Measurements from ENCODE around the gene TMC1. TPM values are rescaled to one million over a fixed set of nuclear protein-coding genes. Genes with fewer than 3 reads are reported as not detected.
"Not testable (repeated sequence)": the region's sequence is repeated elsewhere in the genome, so short reads cannot be mapped to it uniquely, and the experiment has no call there.

Gene TMC1
- polyA plus RNA-seq, 4 donors, result 0.12 to 0.25 TPM; not detected in 2

DNA sequence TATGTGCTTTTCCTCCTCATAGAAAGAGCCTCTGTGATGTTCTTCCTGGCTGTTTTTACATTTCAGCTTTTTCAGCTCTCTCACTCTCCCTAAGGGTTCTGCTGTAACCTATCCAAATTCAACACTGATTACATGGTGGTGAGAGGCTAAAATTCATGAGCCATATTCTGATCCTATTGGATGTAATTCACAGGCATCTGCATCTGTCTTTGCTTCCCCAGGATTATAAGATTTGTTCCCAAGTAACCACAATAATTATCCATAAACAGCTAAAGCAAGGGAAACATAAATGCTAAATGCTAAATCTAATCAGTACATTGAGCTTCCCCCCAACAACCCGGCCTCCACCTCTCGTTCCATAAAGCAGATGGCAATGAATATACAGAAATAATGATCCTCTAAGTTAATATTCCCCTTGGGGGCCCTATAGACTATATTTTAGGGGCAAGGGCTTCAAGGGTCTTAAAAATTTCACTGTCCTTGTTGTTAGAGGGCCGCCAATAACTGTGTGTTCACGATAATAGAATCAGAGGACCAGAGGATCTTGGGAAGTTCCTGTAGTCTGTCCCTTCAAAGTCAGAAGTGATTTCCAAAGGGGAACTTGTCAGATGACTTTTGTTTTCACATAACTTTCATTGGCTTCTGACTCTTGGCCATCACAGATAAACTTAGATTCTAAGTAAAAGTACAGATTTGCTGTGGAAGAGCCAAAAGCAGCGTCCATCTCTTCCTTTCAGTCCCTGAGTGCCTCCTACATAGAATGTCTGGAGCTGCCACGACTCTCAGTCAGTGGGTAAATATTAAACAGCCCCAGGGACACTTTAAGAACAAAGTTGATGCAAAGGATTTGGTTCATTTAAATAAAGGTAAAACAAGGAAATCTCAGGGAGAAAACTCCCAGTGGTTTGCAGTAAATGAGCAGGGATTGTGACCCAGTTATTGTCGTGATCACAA is 305.9 kb downstream of the TMC1 start:
- Histone ChIP-seq H3K4me1 (ENCODE audit: control insufficient read depth in 3 of 3, insufficient read depth in 2 of 3, low read depth in 1 of 3, low read length in 2 of 3) (peaks cover 7 to 36% (median 8%) of the 10 kb centered on the region in 3 donors), H3K4me3 (ENCODE audit: low read depth in 1 of 3, low read length in 3 of 3) (no peak overlapping the region), H3K27ac (ENCODE audit: low read depth in 1 of 3, low read length in 2 of 3) (peak overlapping the region in 2 of 3 donors; percentile 32 to 82), H3K9me3 (ENCODE audit: control insufficient read depth in 2 of 2, insufficient read depth in 1 of 2, low read depth in 1 of 2, low read length in 1 of 2) (no peaks in the 10 kb centered on the region), H3K36me3 (ENCODE audit: control insufficient read depth in 3 of 3, insufficient read depth in 2 of 3, low read depth in 1 of 3, low read length in 3 of 3) (no peaks in the 10 kb centered on the region), H3K27me3 (ENCODE audit: control insufficient read depth in 3 of 3, insufficient read depth in 3 of 3, low read length in 3 of 3) (no peaks in the 10 kb centered on the region)
- DNase-seq, result peak; percentile 33 to 48
- no peak for FAIRE-seq
- WGBS, 3 donors, result 43 to 55% (median 53%) methylated on average over 7 of the region's 7 CpGs

DNA sequence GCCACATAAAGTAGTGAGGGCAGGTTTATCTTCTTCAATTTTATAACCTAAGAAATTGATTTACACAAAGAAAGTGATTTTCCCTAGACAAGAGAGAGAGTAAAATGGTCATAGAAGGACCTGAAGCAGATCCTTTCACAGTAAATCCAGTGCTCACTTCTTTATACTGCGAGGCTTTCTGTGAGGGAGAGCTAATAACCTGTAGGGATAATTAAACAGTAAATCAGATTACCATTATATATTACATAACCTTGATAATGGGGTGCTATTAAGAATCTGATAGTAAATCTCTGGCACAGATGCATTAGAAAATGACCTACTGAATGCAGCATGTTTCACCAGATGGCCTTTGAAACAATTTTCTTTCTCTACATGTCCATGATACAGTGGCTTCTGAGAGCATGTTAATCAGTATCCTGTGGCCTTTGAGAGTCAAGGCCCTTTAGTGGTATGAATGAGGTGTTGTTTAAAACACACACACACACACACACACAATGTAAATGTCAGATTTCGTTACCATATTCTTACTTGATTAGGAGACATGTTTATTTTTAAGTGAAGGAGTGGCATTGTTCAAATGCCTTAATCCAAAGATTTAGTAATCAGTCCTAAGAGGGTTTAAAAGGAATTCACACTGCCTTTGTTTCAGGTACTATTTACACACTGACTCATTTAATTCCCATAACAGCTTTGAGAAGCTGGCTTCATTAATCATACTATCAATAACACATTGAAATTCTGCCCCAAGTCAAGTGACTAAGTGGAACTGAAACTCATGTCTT is 306.7 kb downstream of the TMC1 start:
- Histone ChIP-seq H3K4me3 (ENCODE audit: low read depth in 1 of 3, low read length in 3 of 3) (no peak overlapping the region), H3K9me3 (ENCODE audit: control insufficient read depth in 2 of 2, insufficient read depth in 1 of 2, low read depth in 1 of 2, low read length in 1 of 2) (no peaks in the 10 kb centered on the region), H3K36me3 (ENCODE audit: control insufficient read depth in 3 of 3, insufficient read depth in 2 of 3, low read depth in 1 of 3, low read length in 3 of 3) (no peaks in the 10 kb centered on the region), H3K27ac (ENCODE audit: low read depth in 1 of 3, low read length in 2 of 3) (peak overlapping the region in 2 of 3 donors; percentile 54 to 82), H3K4me1 (ENCODE audit: control insufficient read depth in 3 of 3, insufficient read depth in 2 of 3, low read depth in 1 of 3, low read length in 2 of 3) (peaks cover 7 to 30% (median 8%) of the 10 kb centered on the region in 3 donors), H3K27me3 (ENCODE audit: control insufficient read depth in 3 of 3, insufficient read depth in 3 of 3, low read length in 3 of 3) (no peaks in the 10 kb centered on the region)
- DNase-seq (peak; percentile 59 to 86), FAIRE-seq (peak; percentile 90)
- 7 to 46% (median 24%) methylated on average over 2 of the region's 2 CpGs for WGBS, 3 donors

DNA sequence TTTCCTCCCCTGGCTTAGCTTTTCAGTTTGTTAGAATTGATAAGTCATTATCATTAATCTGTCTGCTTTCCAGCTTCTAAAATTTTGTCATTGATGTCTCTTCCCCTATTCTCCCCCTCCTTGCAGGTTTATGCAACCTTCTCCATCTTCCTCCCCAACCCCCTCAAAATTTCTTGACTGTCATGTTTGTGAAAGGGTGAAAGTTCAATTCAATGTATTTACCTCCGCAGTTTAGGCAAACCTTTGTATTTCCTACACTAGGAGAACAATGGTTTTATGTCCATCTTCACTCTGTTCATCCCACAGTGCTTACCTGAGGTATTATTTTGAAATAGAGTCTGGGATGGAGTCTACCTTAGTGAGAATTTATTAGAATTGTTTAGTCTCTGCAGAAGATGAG is 313.6 kb downstream of the TMC1 start:
- no peaks in the 10 kb centered on the region for H3K9me3 ChIP-seq (ENCODE audit: control insufficient read depth in 2 of 2, insufficient read depth in 1 of 2, low read depth in 1 of 2, low read length in 1 of 2)
- DNase-seq, result no peak
- no peak overlapping the region for H3K27ac ChIP-seq (ENCODE audit: low read depth in 1 of 3, low read length in 2 of 3)
- H3K4me1 ChIP-seq (ENCODE audit: control insufficient read depth in 3 of 3, insufficient read depth in 2 of 3, low read depth in 1 of 3, low read length in 2 of 3), result no peaks in the 10 kb centered on the region
- no peaks in the 10 kb centered on the region for H3K27me3 ChIP-seq (ENCODE audit: control insufficient read depth in 3 of 3, insufficient read depth in 3 of 3, low read length in 3 of 3)
- FAIRE-seq, result no peak
- H3K36me3 ChIP-seq (ENCODE audit: control insufficient read depth in 3 of 3, insufficient read depth in 2 of 3, low read depth in 1 of 3, low read length in 3 of 3), result no peaks in the 10 kb centered on the region
- 22 to 64% (median 47%) methylated on average over 1 of the region's 1 CpG for WGBS, 3 donors
- H3K4me3 ChIP-seq (ENCODE audit: low read depth in 1 of 3, low read length in 3 of 3), result no peak overlapping the region

DNA sequence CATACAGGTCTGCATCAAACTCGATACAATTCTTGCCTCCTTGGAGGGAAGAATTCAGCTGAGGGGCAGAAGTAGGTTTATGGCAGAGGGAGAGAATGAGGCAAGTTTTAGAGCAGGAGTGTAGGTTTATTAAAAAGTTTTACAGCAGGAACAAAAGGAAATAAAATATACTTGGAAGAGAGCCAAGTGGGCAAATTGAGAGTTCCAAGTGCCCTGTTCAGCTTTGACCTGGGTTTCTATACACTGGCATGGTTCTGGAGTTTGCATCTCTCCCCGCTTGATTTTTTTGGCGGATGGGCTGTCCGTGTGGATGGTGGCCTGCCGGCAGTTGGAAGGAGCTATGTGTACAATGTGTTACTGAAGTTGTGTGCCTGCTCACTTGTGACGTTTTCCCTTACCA is 315.4 kb downstream of the TMC1 start:
- Histone ChIP-seq H3K4me3 (ENCODE audit: low read depth in 1 of 3, low read length in 3 of 3) (no peak overlapping the region), H3K9me3 (ENCODE audit: control insufficient read depth in 2 of 2, insufficient read depth in 1 of 2, low read depth in 1 of 2, low read length in 1 of 2) (no peaks in the 10 kb centered on the region), H3K27me3 (ENCODE audit: control insufficient read depth in 3 of 3, insufficient read depth in 3 of 3, low read length in 3 of 3) (no peaks in the 10 kb centered on the region), H3K4me1 (ENCODE audit: control insufficient read depth in 3 of 3, insufficient read depth in 2 of 3, low read depth in 1 of 3, low read length in 2 of 3) (no peaks in the 10 kb centered on the region), H3K36me3 (ENCODE audit: control insufficient read depth in 3 of 3, insufficient read depth in 2 of 3, low read depth in 1 of 3, low read length in 3 of 3) (no peaks in the 10 kb centered on the region), H3K27ac (ENCODE audit: low read depth in 1 of 3, low read length in 2 of 3) (no peak overlapping the region)
- DNase-seq (peak in 1 of 2 donors; percentile 18), FAIRE-seq (no peak)
- 53 to 75% (median 66%) methylated on average over 6 of the region's 6 CpGs for WGBS, 3 donors

DNA sequence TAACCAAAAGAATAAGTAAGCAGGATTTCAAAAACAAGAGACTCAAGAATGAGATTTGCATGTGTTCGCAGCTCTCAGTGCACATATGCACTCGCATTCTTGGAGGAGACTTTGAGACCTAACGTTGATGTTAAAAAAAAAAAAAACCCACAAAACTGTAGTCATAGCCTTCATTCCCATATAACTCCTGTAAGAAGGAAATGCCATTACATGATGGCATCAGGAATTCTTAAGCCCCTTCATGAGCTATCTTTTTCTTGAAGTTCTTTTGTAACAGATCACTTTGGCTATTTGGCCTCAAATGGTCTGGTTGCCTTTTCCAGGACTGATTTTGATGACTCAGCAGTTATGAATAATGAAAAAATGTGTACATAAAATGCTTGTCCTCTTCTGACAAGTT is 317.7 kb downstream of the TMC1 start:
- Histone ChIP-seq H3K9me3 (ENCODE audit: control insufficient read depth in 2 of 2, insufficient read depth in 1 of 2, low read depth in 1 of 2, low read length in 1 of 2) (peaks cover 0 to 4% of the 10 kb centered on the region in 2 donors), H3K4me3 (ENCODE audit: low read depth in 1 of 3, low read length in 3 of 3) (no peak overlapping the region), H3K27ac (ENCODE audit: low read depth in 1 of 3, low read length in 2 of 3) (no peak overlapping the region), H3K27me3 (ENCODE audit: control insufficient read depth in 3 of 3, insufficient read depth in 3 of 3, low read length in 3 of 3) (no peaks in the 10 kb centered on the region), H3K36me3 (ENCODE audit: control insufficient read depth in 3 of 3, insufficient read depth in 2 of 3, low read depth in 1 of 3, low read length in 3 of 3) (no peaks in the 10 kb centered on the region), H3K4me1 (ENCODE audit: control insufficient read depth in 3 of 3, insufficient read depth in 2 of 3, low read depth in 1 of 3, low read length in 2 of 3) (no peaks in the 10 kb centered on the region)
- DNase-seq, result no peak
- WGBS, 3 donors, result 76 to 87% (median 83%) methylated on average over 3 of the region's 3 CpGs
- FAIRE-seq, result no peak

DNA sequence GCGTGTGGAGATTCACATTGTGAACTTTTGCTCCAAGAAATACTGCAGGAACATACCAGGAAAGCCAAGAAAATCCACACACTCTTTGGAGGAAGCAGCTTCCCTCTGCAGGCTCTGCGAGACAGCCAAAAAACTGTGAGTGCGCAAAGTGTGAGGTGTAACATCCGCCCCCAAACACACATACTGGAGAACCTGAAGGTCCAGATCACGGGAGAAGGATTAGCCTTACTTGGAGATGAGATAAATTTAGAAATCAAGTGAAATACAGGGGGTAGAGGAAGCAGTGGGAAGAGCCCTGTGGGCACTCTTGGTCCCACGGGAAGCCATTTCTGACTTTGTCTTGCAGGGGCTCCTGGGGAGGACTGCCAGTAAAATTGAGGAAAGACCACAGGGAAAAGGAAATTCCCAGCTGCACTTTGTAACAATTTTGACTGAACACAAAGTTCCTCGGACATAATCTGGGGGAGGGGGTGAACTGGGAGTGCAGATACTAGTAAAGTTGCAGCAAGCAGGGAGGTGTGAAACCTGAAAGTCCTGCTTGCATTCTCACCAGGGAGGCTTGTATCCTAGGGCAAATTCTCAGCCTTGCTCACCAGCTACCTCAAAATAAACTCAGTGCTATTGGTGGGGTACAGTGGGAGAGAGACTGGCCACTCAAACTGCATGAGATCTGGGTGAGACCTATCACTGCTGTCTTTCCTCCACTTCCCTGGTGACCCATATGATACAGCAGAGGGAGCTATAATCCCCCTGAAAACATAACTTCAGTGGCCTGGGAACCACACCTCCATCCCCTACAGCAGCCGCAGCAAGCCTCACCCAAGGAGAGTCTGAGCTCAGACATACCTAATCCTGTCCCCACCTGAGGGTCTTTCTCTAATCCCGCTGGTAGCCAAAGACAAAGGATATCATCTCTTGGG is 322.4 kb downstream of the TMC1 start:
- H3K9me3 ChIP-seq (ENCODE audit: control insufficient read depth in 2 of 2, insufficient read depth in 1 of 2, low read depth in 1 of 2, low read length in 1 of 2), result peaks cover 0 to 12% of the 10 kb centered on the region in 2 donors
- no peak for FAIRE-seq
- no peaks in the 10 kb centered on the region for H3K4me1 ChIP-seq (ENCODE audit: control insufficient read depth in 3 of 3, insufficient read depth in 2 of 3, low read depth in 1 of 3, low read length in 2 of 3)
- H3K27ac ChIP-seq (ENCODE audit: low read depth in 1 of 3, low read length in 2 of 3), result no peak overlapping the region
- H3K4me3 ChIP-seq (ENCODE audit: low read depth in 1 of 3, low read length in 3 of 3), result no peak overlapping the region
- H3K27me3 ChIP-seq (ENCODE audit: control insufficient read depth in 3 of 3, insufficient read depth in 3 of 3, low read length in 3 of 3), result no peaks in the 10 kb centered on the region
- 70 to 79% (median 77%) methylated on average over 9 of the region's 9 CpGs for WGBS, 3 donors
- no peak for DNase-seq
- H3K36me3 ChIP-seq (ENCODE audit: control insufficient read depth in 3 of 3, insufficient read depth in 2 of 3, low read depth in 1 of 3, low read length in 3 of 3), result no peaks in the 10 kb centered on the region

DNA sequence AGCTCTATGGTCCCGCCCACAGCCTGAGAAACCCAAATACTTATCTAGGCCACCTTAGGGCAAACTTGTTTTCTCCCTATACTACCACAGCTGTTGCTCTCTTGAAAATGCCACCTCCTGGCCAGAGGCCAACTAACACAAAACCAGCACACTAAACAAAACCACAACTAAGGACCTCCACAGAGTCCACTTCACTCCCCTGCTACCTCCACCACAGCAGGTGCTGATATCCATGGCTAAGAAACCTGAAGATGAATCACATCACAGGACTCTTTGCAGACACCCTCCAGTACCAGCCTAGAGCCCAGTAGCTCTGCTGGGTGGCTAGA is 323.0 kb downstream of the TMC1 start:
- WGBS, 3 donors, result 88 to 97% (median 92%) methylated on average over 1 of the region's 1 CpG
- FAIRE-seq, result no peak
- Histone ChIP-seq H3K9me3 (ENCODE audit: control insufficient read depth in 2 of 2, insufficient read depth in 1 of 2, low read depth in 1 of 2, low read length in 1 of 2) (peaks cover 0 to 12% of the 10 kb centered on the region in 2 donors), H3K36me3 (ENCODE audit: control insufficient read depth in 3 of 3, insufficient read depth in 2 of 3, low read depth in 1 of 3, low read length in 3 of 3) (no peaks in the 10 kb centered on the region), H3K27me3 (ENCODE audit: control insufficient read depth in 3 of 3, insufficient read depth in 3 of 3, low read length in 3 of 3) (no peaks in the 10 kb centered on the region), H3K4me1 (ENCODE audit: control insufficient read depth in 3 of 3, insufficient read depth in 2 of 3, low read depth in 1 of 3, low read length in 2 of 3) (no peaks in the 10 kb centered on the region), H3K4me3 (ENCODE audit: low read depth in 1 of 3, low read length in 3 of 3) (no peak overlapping the region), H3K27ac (ENCODE audit: low read depth in 1 of 3, low read length in 2 of 3) (no peak overlapping the region)
- DNase-seq, result no peak

DNA sequence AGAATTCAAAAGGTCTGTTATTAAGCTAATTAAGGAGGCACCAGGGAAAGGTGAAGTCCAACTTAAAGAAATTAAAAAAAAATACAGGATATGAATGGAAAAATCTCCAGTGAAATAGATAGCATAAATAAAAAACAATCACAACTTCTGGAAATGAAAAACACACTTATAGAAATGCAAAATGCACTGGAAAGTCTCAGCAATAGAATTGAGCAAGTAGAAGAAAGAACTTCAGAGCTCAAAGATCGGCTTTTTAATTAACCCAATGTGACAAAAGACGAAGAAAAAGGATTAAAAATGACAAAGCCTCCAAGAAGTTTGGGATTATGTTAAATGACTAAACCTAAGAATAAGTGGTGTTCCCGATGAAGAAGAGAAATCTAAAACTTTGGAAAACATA is 323.6 kb downstream of the TMC1 start:
- DNase-seq; H3K36me3 ChIP-seq (ENCODE audit: control insufficient read depth in 3 of 3, insufficient read depth in 2 of 3, low read depth in 1 of 3, low read length in 3 of 3); H3K27me3 ChIP-seq (ENCODE audit: control insufficient read depth in 3 of 3, insufficient read depth in 3 of 3, low read length in 3 of 3); FAIRE-seq; H3K4me3 ChIP-seq (ENCODE audit: low read depth in 1 of 3, low read length in 3 of 3); H3K27ac ChIP-seq (ENCODE audit: low read depth in 1 of 3, low read length in 2 of 3); H3K4me1 ChIP-seq (ENCODE audit: control insufficient read depth in 3 of 3, insufficient read depth in 2 of 3, low read depth in 1 of 3, low read length in 2 of 3): not testable (repeated sequence)
- 93 to 98% (median 94%) methylated on average over 3 of the region's 3 CpGs for WGBS, 3 donors
- H3K9me3 ChIP-seq (ENCODE audit: control insufficient read depth in 2 of 2, insufficient read depth in 1 of 2, low read depth in 1 of 2, low read length in 1 of 2), result peaks cover 0 to 12% of the 10 kb centered on the region in 2 donors
